Neural crest cell (in vitro differentiated cells): ENCODE data around the gene VARS2. TPM values are rescaled to one million over a fixed set of nuclear protein-coding genes. Genes with fewer than 3 reads are reported as not detected.
"Not testable (repeated sequence)": the region's sequence is repeated elsewhere in the genome, so short reads cannot be mapped to it uniquely, and the experiment has no call there.

Source experiments
- DNase-seq: peaks from one replicate; pipeline ENCODE4 v3.0.0; 2021; ENCODE audit warnings: low read depth, mixed read lengths, low spot score
- H3K27ac Mint-ChIP-seq: one replicate; pipeline ENCODE4 v1.8.0; 2021; ENCODE audit warnings: mild to moderate bottlenecking, mixed read lengths; ENCODE audit not compliant: unreplicated experiment
- H3K27me3 Mint-ChIP-seq: 2 replicates; pipeline ENCODE4 v1.8.0; 2021; ENCODE audit warnings: low read depth, mild to moderate bottlenecking, mixed read lengths
- H3K36me3 Mint-ChIP-seq: 2 replicates; pipeline ENCODE4 v1.8.0; 2021; ENCODE audit warnings: low read depth, mild to moderate bottlenecking, mixed read lengths
- H3K4me1 Mint-ChIP-seq: 2 replicates; pipeline ENCODE4 v1.8.0; 2021; ENCODE audit warnings: mixed read lengths
- H3K4me3 Mint-ChIP-seq: one replicate; pipeline ENCODE4 v1.8.0; 2021; ENCODE audit warnings: mild to moderate bottlenecking, mixed read lengths
- H3K9me3 Mint-ChIP-seq: 2 replicates; pipeline ENCODE4 v1.8.0; 2021; ENCODE audit warnings: mixed read lengths
- total RNA-seq: library from RNA; stranded (reverse); gene quantifications from 2 replicates; pipeline ENCODE4 v1.2.1, GENCODE V29; 2021
- TF ChIP-seq, protein P1 (sequence below): fragments of 200-600 bp; sonication (generic); conservative IDR thresholded peaks from 2 replicates; pipeline ENCODE4 v1.5.0; 2021; ENCODE audit warnings: antibody characterized with exemption, mild to moderate bottlenecking

VARS2 gene
- total RNA-seq, 1 donor from 2014 or later = 68.2 TPM

GRCh38 chr6:30907758-30908591 is 6.1 kb upstream of the VARS2 start, which contains the start of gene GTF2H4:
Gene GTF2H4 (plus strand): TSS chr6:30908207.
- TF ChIP-seq, protein P1, sequence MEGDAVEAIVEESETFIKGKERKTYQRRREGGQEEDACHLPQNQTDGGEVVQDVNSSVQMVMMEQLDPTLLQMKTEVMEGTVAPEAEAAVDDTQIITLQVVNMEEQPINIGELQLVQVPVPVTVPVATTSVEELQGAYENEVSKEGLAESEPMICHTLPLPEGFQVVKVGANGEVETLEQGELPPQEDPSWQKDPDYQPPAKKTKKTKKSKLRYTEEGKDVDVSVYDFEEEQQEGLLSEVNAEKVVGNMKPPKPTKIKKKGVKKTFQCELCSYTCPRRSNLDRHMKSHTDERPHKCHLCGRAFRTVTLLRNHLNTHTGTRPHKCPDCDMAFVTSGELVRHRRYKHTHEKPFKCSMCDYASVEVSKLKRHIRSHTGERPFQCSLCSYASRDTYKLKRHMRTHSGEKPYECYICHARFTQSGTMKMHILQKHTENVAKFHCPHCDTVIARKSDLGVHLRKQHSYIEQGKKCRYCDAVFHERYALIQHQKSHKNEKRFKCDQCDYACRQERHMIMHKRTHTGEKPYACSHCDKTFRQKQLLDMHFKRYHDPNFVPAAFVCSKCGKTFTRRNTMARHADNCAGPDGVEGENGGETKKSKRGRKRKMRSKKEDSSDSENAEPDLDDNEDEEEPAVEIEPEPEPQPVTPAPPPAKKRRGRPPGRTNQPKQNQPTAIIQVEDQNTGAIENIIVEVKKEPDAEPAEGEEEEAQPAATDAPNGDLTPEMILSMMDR = no peak
- Mint-ChIP-seq H3K27me3 (no peaks in the 10 kb centered on the region), H3K4me1 (peaks cover 21% of the 10 kb centered on the region), H3K27ac (peak within 1 kb of the TSS; percentile 96), H3K36me3 (peaks cover 5% of the 10 kb centered on the region), H3K4me3 (peak within 1 kb of the TSS; percentile 100), H3K9me3 (no peaks in the 10 kb centered on the region)
- DNase-seq = peak; percentile 87

GRCh38 chr6:30908700-30909099 is 5.3 kb upstream of the VARS2 start:
- peak overlapping the region; percentile 3 for H3K27ac Mint-ChIP-seq
- H3K9me3 Mint-ChIP-seq = no peaks in the 10 kb centered on the region
- no peak for DNase-seq
- peak overlapping the region; percentile 100 for H3K4me3 Mint-ChIP-seq
- TF ChIP-seq, protein P1 = no peak
- H3K27me3 Mint-ChIP-seq = no peaks in the 10 kb centered on the region
- peaks cover 27% of the 10 kb centered on the region for H3K4me1 Mint-ChIP-seq
- peaks cover 5% of the 10 kb centered on the region for H3K36me3 Mint-ChIP-seq

- DNase-seq, H3K36me3 Mint-ChIP-seq, H3K27ac Mint-ChIP-seq, H3K9me3 Mint-ChIP-seq, H3K27me3 Mint-ChIP-seq: not testable (repeated sequence)
- Mint-ChIP-seq H3K4me3 (peak overlapping the region; percentile 73), H3K4me1 (peaks cover 42% of the 10 kb centered on the region)
Observed at GRCh38 chr6:30910473-30910872, 3.6 kb upstream of the VARS2 start.

GRCh38 chr6:30912746-30913520 is 1.1 kb upstream of the VARS2 start:
- Mint-ChIP-seq H3K27me3 (no peaks in the 10 kb centered on the region), H3K4me1 (peaks cover 47% of the 10 kb centered on the region), H3K4me3 (peak overlapping the region; percentile 82), H3K9me3 (no peaks in the 10 kb centered on the region), H3K36me3 (peaks cover 13% of the 10 kb centered on the region), H3K27ac (no peak overlapping the region)
- no peak for DNase-seq
- TF ChIP-seq, protein P1 = no peak

DNA sequence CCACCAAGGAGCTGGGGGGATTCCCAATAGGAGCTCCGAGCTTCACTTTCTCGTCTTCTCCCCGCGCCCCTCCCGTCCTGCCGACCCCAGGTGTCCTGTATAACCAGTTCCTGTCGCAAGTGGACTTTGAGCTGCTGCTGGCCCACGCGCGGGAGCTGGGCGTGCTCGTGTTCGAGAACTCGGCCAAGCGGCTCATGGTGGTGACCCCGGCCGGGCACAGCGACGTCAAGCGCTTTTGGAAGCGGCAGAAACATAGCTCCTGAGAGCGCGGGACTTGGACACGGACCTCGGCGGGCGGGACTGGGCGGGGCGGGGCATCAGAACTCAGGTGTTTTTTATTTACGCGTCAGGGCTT is 340 bp upstream of the VARS2 start:
- no peak for DNase-seq
- no peaks in the 10 kb centered on the region for H3K9me3 Mint-ChIP-seq
- TF ChIP-seq, protein P1 = no peak

More for the DNA sequence above, 340 bp upstream of the VARS2 start:
- no peak overlapping the region for H3K27ac Mint-ChIP-seq
- H3K27me3 Mint-ChIP-seq = no peaks in the 10 kb centered on the region
- H3K4me1 Mint-ChIP-seq = peaks cover 39% of the 10 kb centered on the region
- H3K36me3 Mint-ChIP-seq = peaks cover 13% of the 10 kb centered on the region
- peak overlapping the region; percentile 82 for H3K4me3 Mint-ChIP-seq
